Measurements from ENCODE around the gene SEC14L5. TPM values are rescaled to one million over a fixed set of nuclear protein-coding genes. Genes with fewer than 3 reads are reported as not detected.

Gene SEC14L5
- total and polyA plus RNA-seq, 2 donors (not counting 3 experiments of a cell fraction or from before 2014, with no cell fraction given): not detected

DNA sequence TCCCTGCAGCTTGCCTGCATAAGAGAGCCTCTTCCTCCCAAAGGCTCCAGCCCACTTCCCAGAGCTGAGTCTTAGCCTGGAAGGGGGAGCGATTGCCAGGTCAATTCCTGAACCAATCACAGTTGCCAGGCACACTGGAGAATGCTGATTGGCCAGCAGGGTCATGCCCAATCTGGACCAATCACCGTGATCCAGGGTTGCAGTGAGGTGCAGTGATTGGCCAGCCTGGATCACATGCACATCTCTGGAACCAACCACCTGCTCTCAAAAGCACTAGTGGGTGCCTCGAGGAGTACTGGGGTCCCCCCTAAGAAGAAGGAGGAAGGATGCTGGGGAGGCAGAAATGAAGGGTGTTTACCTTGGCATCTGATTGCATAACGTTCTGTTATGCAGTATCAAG, 57.2 kb downstream of the SEC14L5 start:
- DNase-seq (ENCODE audit: low read depth, low spot score) (no peak), FAIRE-seq (no peak)
- no peaks in the 10 kb centered on the region for H3K79me2 ChIP-seq (ENCODE audit: control insufficient read depth, insufficient read depth, low read length)
- H3K4me3 ChIP-seq (replicated peaks in 1 of 3; ENCODE audit: insufficient read depth in 1 of 3, low read depth in 1 of 3, low read length in 3 of 3): no peak overlapping the region
- no peaks in the 10 kb centered on the region for H3K27me3 ChIP-seq (ENCODE audit: control insufficient read depth in 2 of 2, insufficient read depth in 2 of 2, low read length in 2 of 2)
- ChIA-PET CTCF (no interaction called here), POLR2A (no interaction called here)
- H3K9ac ChIP-seq (replicated peaks; ENCODE audit: extremely low read depth, insufficient read depth, low read length): no peak overlapping the region
- intact Hi-C loops (cut with micrococcal nuclease) (no loop called here), dilution Hi-C loops (cut with MboI; ENCODE audit: extremely low pct_ligation_motif_present, low sequenced_read_pairs) (no loop called here)
- no peaks in the 10 kb centered on the region for H3K9me3 ChIP-seq (replicated peaks; ENCODE audit: control insufficient read depth, insufficient read depth, low read length)
- H3K9me1 ChIP-seq (replicated peaks; ENCODE audit: control insufficient read depth, extremely low read depth, insufficient read depth, low read length): no peaks in the 10 kb centered on the region
- BruUV-seq (replicated peaks): no TSS peak
- no peak overlapping the region for H3K27ac ChIP-seq (ENCODE audit: insufficient read depth, low read depth, low read length)
- no peak overlapping the region for H2AFZ ChIP-seq (ENCODE audit: low read depth, low read length)
- no peak for TF ChIP-seq JUN (IDR thresholded peaks at IDR 0.05; ENCODE audit: borderline replicate concordance, insufficient read depth, insufficient read length, low read depth)
- TF ChIP-seq, protein P1, sequence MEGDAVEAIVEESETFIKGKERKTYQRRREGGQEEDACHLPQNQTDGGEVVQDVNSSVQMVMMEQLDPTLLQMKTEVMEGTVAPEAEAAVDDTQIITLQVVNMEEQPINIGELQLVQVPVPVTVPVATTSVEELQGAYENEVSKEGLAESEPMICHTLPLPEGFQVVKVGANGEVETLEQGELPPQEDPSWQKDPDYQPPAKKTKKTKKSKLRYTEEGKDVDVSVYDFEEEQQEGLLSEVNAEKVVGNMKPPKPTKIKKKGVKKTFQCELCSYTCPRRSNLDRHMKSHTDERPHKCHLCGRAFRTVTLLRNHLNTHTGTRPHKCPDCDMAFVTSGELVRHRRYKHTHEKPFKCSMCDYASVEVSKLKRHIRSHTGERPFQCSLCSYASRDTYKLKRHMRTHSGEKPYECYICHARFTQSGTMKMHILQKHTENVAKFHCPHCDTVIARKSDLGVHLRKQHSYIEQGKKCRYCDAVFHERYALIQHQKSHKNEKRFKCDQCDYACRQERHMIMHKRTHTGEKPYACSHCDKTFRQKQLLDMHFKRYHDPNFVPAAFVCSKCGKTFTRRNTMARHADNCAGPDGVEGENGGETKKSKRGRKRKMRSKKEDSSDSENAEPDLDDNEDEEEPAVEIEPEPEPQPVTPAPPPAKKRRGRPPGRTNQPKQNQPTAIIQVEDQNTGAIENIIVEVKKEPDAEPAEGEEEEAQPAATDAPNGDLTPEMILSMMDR (IDR thresholded peaks at IDR 0.05; ENCODE audit: extremely low read depth in 1 of 2, insufficient read depth in 1 of 2, low read depth in 1 of 2, low read length in 2 of 2): no peak
- TF ChIP-seq EZH2 (IDR thresholded peaks at IDR 0.05; ENCODE audit: borderline replicate concordance, low read depth, low read length, severe bottlenecking): no peak
- no peak for TF ChIP-seq GATA2 (IDR thresholded peaks at IDR 0.05; ENCODE audit: insufficient read depth, insufficient read length, low read depth, low read length)
- no peak for TF ChIP-seq FOS (IDR thresholded peaks at IDR 0.05; ENCODE audit: borderline replicate concordance, insufficient read depth, low read length)
- TF ChIP-seq POLR2AphosphoS5 (IDR thresholded peaks at IDR 0.05; ENCODE audit: insufficient read depth, low read depth, low read length): no peak
- TF ChIP-seq, protein P2, sequence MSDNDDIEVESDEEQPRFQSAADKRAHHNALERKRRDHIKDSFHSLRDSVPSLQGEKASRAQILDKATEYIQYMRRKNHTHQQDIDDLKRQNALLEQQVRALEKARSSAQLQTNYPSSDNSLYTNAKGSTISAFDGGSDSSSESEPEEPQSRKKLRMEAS (IDR thresholded peaks at IDR 0.05; ENCODE audit: insufficient read depth, insufficient read length): no peak
- no peak for TF ChIP-seq POLR2A (IDR thresholded peaks at IDR 0.05; ENCODE audit: low read depth, low read length)
- H4K20me1 ChIP-seq (replicated peaks; ENCODE audit: control insufficient read depth, extremely low read depth, insufficient read depth, low read length): no peaks in the 10 kb centered on the region
- no peaks in the 10 kb centered on the region for H3K4me1 ChIP-seq (ENCODE audit: control insufficient read depth, extremely low read depth, insufficient read depth, low read length)
- no peaks in the 10 kb centered on the region for H3K36me3 ChIP-seq (ENCODE audit: control insufficient read depth in 2 of 2, extremely low read depth in 1 of 2, insufficient read depth in 2 of 2, low read length in 2 of 2)
- no peak overlapping the region for H3K4me2 ChIP-seq (ENCODE audit: insufficient read depth, low read length)

Measured in endothelial cell of umbilical vein (primary cell).